Measurements from ENCODE around the gene INPP5D.

- TF ChIP-seq CTCF (IDR thresholded peaks at IDR 0.05) (no peak), POLR2A (IDR thresholded peaks at IDR 0.05) (no peak)
These were observed 17.6 kb upstream of the INPP5D start for GRCh38 chr2:233042549-233042948.
